ENCODE results near the gene CHMP5.

CHMP5 gene

GRCh38 chr9:33285502-33285901 is 20.7 kb downstream of the CHMP5 start:
- Histone ChIP-seq H3K9me3 (no peaks in the 10 kb centered on the region), H3K36me3 (peaks cover 36% of the 10 kb centered on the region), H3K4me1 (ENCODE audit: control insufficient read depth in 1 of 2, insufficient read depth in 1 of 2, low read depth in 1 of 2, low read length in 1 of 2) (peaks cover 17 to 21% of the 10 kb centered on the region in 2 experiments), H3K27me3 (no peaks in the 10 kb centered on the region), H3K27ac (no peak overlapping the region), H3K4me3 (ENCODE audit: low read depth in 1 of 2, low read length in 1 of 2) (no peak overlapping the region)
- no peak for TF ChIP-seq CTCF (IDR thresholded peaks at IDR 0.05)

GRCh38 chr9:33287087-33287490 is 22.2 kb downstream of the CHMP5 start:
- H3K9me3 ChIP-seq = no peaks in the 10 kb centered on the region
- TF ChIP-seq CTCF (IDR thresholded peaks at IDR 0.05) = peak; percentile 45
- H3K4me3 ChIP-seq (ENCODE audit: low read depth in 1 of 2, low read length in 1 of 2) = no peak overlapping the region
- H3K4me1 ChIP-seq (ENCODE audit: control insufficient read depth in 1 of 2, insufficient read depth in 1 of 2, low read depth in 1 of 2, low read length in 1 of 2) = peaks cover 28 to 30% of the 10 kb centered on the region in 2 experiments
- H3K36me3 ChIP-seq = peaks cover 20% of the 10 kb centered on the region
- peak overlapping the region; percentile 96 for H3K27ac ChIP-seq
- no peaks in the 10 kb centered on the region for H3K27me3 ChIP-seq

- TF ChIP-seq CTCF (IDR thresholded peaks at IDR 0.05) = no peak
- Histone ChIP-seq H3K27ac (peak overlapping the region; percentile 96), H3K4me3 (ENCODE audit: low read depth in 1 of 2, low read length in 1 of 2) (no peak overlapping the region)
Measured at GRCh38 chr9:33288235-33288634, 23.4 kb downstream of the CHMP5 start.

GRCh38 chr9:33288828-33289483 is 24.1 kb downstream of the CHMP5 start:
- no peaks in the 10 kb centered on the region for H3K9me3 ChIP-seq
- no peak for TF ChIP-seq CTCF (IDR thresholded peaks at IDR 0.05)
- H3K4me1 ChIP-seq (ENCODE audit: control insufficient read depth in 1 of 2, insufficient read depth in 1 of 2, low read depth in 1 of 2, low read length in 1 of 2) = peaks cover 28 to 30% of the 10 kb centered on the region in 2 experiments
- H3K27ac ChIP-seq = peak overlapping the region; percentile 96
- peaks cover 2% of the 10 kb centered on the region for H3K36me3 ChIP-seq
- no peaks in the 10 kb centered on the region for H3K27me3 ChIP-seq
- H3K4me3 ChIP-seq (ENCODE audit: low read depth in 1 of 2, low read length in 1 of 2) = peak overlapping the region in 1 of 2 experiments; percentile 98

More at GRCh38 chr9:33288235-33288634, 23.4 kb downstream of the CHMP5 start:
- Histone ChIP-seq H3K9me3 (no peaks in the 10 kb centered on the region), H3K36me3 (peaks cover 9% of the 10 kb centered on the region), H3K4me1 (ENCODE audit: control insufficient read depth in 1 of 2, insufficient read depth in 1 of 2, low read depth in 1 of 2, low read length in 1 of 2) (peaks cover 28 to 30% of the 10 kb centered on the region in 2 experiments), H3K27me3 (no peaks in the 10 kb centered on the region)

- Histone ChIP-seq H3K27me3 (no peaks in the 10 kb centered on the region), H3K9me3 (no peaks in the 10 kb centered on the region), H3K27ac (peak overlapping the region; percentile 96), H3K36me3 (no peaks in the 10 kb centered on the region), H3K4me3 (ENCODE audit: low read depth in 1 of 2, low read length in 1 of 2) (peak overlapping the region; percentile 91 to 98), H3K4me1 (ENCODE audit: control insufficient read depth in 1 of 2, insufficient read depth in 1 of 2, low read depth in 1 of 2, low read length in 1 of 2) (peaks cover 28 to 30% of the 10 kb centered on the region in 2 experiments)
- no peak for TF ChIP-seq CTCF (IDR thresholded peaks at IDR 0.05)
Measured at GRCh38 chr9:33289496-33289895, 24.6 kb downstream of the CHMP5 start.

Data from neutrophil (primary cell).